ENCODE measurements around the gene DLGAP1.
A peak's percentile ranks its signal among the peaks of the same experiment; 100 is the strongest.

DLGAP1 gene

DNA sequence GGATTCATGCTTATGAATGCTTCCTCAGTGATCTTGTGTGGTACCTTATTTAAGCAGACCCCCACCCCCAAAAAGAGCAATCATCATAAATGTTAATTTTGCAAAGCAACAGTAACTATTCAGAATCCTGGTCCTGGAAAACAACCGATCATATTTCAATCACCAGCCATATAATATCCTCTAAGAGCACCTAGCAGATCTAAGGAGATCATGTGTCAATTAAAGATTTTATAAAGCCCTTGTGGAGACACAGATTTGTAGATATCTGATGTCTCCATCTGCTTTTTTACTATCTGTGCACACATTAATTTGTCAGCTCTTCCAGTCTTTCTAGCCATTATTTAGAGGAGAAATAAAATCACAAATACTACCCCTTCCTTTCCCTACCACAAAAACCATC, 581.4 kb downstream of the DLGAP1 start:
- DNase-seq: no peak

GRCh38 chr18:3873211-3873610, 581.9 kb downstream of the DLGAP1 start:
- no peak for DNase-seq

- DNase-seq: no peak
These were observed 582.5 kb downstream of the DLGAP1 start for GRCh38 chr18:3872641-3873040.

- no peak for DNase-seq
These were observed 583.4 kb downstream of the DLGAP1 start for GRCh38 chr18:3871687-3872086.

DNA sequence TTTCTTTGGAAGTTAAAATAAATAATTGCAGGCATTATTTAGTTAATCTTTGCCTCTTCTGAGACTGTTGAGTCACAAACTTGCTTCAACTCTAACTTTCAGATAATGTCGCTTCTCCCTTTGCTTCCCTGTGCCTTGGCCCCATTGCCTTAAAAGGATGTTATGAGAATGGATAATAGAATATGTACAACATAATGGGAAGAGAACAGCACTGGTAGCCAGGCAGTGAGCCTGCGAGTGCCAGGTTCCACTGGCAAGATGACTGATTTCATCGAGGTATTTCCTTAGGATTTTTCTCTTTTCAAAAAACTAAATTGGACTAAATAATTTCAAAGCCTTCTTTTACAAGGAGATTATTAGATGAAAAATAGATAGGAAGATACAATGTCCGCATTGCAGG, 584.2 kb downstream of the DLGAP1 start:
- no peak for DNase-seq

- DNase-seq: peak in 2 of 58 donors; percentile 13 to 16
These were observed 585.3 kb downstream of the DLGAP1 start for GRCh38 chr18:3869848-3870247.

DNA sequence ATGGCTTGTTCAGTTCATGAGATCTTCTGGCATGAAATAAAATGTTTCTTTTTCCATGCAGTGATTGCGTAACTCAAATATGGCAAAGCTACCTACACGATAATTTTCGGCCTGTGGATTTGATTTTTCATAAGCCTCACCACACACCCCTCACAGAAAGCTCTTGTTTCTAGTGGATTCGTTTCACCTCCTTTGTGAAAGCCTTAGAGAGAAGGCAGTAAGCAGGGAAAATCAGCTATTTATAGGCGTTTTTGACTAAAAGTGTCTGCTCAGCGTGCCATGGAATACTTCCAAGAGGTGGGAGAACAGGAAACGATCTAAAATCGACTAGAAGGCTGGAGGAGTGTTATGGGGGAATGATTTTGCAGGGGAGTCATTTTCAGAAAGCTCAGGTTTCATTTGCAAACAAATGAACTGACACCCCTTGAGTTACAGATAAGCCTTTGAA, 587.2 kb downstream of the DLGAP1 start:
- DNase-seq: peak in 2 of 58 donors; percentile 8 to 28

- DNase-seq: no peak
These were observed 587.9 kb downstream of the DLGAP1 start for GRCh38 chr18:3867236-3867635.

- DNase-seq: no peak
These were observed 590.3 kb downstream of the DLGAP1 start for GRCh38 chr18:3864669-3865298.

- no peak for DNase-seq
These were observed 591.5 kb downstream of the DLGAP1 start for GRCh38 chr18:3863593-3863992.

DNA sequence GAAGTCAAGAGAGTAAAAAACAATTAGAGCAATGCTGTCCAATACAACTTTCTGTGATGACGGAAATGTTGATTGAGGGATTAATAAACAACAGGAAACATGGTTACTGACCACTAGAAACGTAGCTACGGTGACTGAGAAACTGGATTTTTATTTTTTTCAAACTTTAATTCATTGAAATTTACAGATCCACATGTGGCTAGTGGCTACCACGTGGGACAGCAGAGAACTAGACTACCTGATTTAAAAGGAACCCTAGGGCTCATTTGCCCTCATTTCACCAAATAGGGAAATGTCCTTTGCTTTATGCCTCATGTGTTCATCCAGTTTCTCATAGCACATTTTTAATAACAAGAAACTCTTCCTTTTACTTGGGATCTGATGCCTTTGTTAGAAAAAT, 592.1 kb downstream of the DLGAP1 start:
- no peak for DNase-seq

DNA sequence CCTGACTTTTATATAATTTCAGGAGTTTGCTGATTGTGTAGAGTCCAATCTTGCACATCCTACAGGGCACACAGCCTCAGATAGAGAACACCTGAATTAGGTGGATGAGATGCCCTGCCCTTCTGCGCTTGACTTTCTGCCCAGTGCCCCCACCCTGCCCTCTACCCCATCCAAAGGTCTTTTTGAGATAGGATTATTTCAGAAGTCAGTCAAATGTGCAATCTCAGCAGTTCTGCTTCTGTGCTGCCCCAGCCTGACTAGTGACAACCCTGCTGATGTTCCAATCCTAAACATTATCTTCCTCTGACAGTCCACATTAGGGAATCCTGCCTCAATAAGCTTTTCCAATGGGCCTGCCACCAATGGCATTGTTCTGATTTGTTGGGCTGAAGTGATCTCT, 593.6 kb downstream of the DLGAP1 start:
- no peak for DNase-seq

- no peak for DNase-seq
These were observed 597.6 kb downstream of the DLGAP1 start for GRCh38 chr18:3857544-3857943.

- DNase-seq: no peak
These were observed 599.1 kb downstream of the DLGAP1 start for GRCh38 chr18:3855966-3856365.

DNA sequence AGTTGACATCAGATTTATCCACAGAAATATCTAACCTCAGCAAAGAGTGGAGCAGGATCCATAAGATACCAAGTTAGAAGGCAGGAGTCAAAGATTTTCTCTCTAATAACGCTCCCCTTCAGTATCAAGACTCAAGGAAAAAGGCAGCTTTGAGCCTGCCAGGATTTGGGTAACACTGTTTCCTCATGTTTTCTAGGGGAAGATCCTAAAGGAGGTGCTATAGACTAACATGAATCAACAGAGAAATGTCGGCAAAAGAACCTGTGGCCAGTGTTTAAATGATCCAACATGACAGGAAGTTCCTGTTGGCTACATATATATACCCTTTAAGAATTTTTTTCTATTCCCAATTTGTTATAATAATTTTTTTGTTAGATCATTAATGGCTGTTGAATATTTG, 602.8 kb downstream of the DLGAP1 start:
- DNase-seq: no peak

- DNase-seq: no peak
These were observed 603.9 kb downstream of the DLGAP1 start for GRCh38 chr18:3851159-3851558.

DNA sequence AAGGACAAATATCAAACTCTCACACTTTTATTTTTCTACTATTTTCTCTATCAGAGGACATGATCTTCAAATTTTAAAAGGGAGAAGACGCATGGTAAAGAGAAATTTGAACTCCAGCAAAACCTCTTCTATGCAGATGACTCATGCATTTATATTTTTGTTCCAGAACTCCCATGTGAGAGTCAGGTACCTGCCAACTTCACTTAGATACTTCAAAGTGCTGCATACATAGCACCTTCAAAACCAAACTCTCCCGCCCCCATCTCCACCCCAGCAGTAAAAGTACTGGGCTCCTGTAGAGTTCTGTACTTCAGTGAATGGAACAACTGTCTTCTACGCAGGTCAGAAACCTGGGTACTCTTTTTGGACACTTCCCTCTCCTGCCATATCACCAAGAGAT, 606.8 kb downstream of the DLGAP1 start:
- DNase-seq: peak in 3 of 58 donors; percentile 10 to 47 (median 18)

- peak in 1 of 58 donors; percentile 28 for DNase-seq
These were observed 609.9 kb downstream of the DLGAP1 start for GRCh38 chr18:3845161-3845560.

DNA sequence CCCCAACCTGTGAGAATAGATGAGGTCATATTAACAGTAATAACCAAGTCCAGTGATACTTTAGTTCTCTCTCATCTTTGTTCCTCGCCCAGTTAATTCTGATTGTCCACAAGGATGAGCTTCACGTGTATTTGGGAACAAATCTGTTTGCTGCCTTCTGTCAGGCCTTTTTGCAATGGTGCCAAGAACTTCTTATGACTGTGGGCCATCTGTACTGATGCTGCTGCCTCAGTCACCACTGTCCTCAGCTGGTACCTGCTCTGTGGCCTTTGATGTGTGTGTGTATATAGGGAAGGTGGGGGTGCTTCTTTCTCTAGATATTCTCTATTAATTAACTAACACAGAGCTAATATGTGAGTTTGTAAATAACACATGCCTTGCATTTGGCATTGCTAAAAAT, 612.3 kb downstream of the DLGAP1 start:
- peak in 1 of 58 donors; percentile 8 for DNase-seq

DNA sequence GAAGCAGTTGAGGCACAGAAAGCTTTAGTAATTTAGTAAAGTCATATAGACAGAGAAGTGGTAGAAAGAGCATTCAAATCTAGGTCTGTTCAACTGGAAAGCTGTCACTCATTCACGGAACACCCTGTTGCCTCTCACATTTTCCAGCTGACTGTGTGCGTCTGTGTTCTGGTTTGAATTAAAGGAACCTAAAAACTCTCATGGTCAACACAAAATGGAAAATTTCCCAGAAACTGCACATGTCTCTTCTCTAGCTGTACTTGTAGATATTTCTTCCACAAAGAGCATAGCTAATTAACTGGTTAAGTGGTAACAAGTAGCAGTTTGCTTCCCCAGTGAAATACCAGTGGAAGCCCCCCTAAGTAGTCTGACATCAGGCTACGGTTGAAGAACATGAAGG, 614.3 kb downstream of the DLGAP1 start:
- DNase-seq: no peak

DNA sequence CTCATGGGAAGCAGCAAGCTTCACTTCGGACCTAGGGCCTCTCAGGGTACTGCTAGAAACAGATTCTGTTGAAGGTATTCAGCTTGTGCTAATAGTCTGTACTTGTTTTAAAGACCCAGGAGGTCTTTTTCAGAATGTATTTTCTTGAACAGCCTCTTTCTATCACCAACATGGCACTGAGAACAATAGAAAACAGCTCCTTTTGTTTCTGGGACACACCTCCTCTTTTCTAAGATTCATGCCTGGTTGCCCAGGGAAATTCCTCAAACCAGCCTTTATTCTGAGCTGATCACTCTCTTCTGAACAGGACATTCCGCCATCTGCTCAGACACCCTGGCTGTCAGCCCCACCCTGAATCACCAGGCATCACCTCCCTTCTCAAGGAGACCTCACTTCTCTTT, 615.5 kb downstream of the DLGAP1 start:
- DNase-seq: peak in 3 of 58 donors; percentile 8 to 24 (median 17)

- peak in 2 of 58 donors; percentile 14 to 35 for DNase-seq
These were observed 618.4 kb downstream of the DLGAP1 start for GRCh38 chr18:3836483-3837335.

All from anterior cingulate cortex (tissue), 58 donors.